Measurements from ENCODE around the gene GRK7.
A peak's percentile ranks its signal among the peaks of the same experiment; 100 is the strongest.

GRK7 gene

GRCh38 chr3:141793476-141794260 lies 30.5 kb downstream of the GRK7 start:
- Histone ChIP-seq H4K20me1 (ENCODE audit: insufficient read depth) (no peaks in the 10 kb centered on the region), H3K27ac (no peak overlapping the region), H3K79me2 (ENCODE audit: insufficient read depth, low read depth) (no peaks in the 10 kb centered on the region), H3K27me3 (ENCODE audit: insufficient read depth, low read depth) (no peaks in the 10 kb centered on the region), H3K4me2 (no peak overlapping the region), H3K4me1 (ENCODE audit: low read depth, poor library complexity, severe bottlenecking) (peaks cover 34% of the 10 kb centered on the region), H3K4me3 (IDR thresholded peaks at IDR 0.05; ENCODE audit: insufficient read depth, low read depth, low read length) (no peak overlapping the region), H2AFZ (ENCODE audit: low read depth) (no peak overlapping the region), H3K36me3 (ENCODE audit: insufficient read depth) (no peaks in the 10 kb centered on the region), H3K9ac (no peak overlapping the region)
- TF ChIP-seq CTCF (conservative IDR thresholded peaks at IDR 0.05; ENCODE audit: low read depth, low read length): no peak

GRCh38 chr3:141795276-141795675 lies 32.1 kb downstream of the GRK7 start:
- no peak overlapping the region for H3K9ac ChIP-seq
- TF ChIP-seq CTCF (conservative IDR thresholded peaks at IDR 0.05; ENCODE audit: low read depth, low read length): no peak
- peak overlapping the region; percentile 74 for H3K4me2 ChIP-seq
- peak overlapping the region; percentile 71; the same call in 1 of the 2 replicates for H2AFZ ChIP-seq (ENCODE audit: low read depth)
- no peaks in the 10 kb centered on the region for H3K36me3 ChIP-seq (ENCODE audit: insufficient read depth)
- no peak overlapping the region for H3K4me3 ChIP-seq (IDR thresholded peaks at IDR 0.05; ENCODE audit: insufficient read depth, low read depth, low read length)
- H3K27me3 ChIP-seq (ENCODE audit: insufficient read depth, low read depth): no peaks in the 10 kb centered on the region
- H4K20me1 ChIP-seq (ENCODE audit: insufficient read depth): no peaks in the 10 kb centered on the region
- H3K27ac ChIP-seq: peak overlapping the region; percentile 87
- H3K4me1 ChIP-seq (ENCODE audit: low read depth, poor library complexity, severe bottlenecking): peaks cover 34% of the 10 kb centered on the region
- H3K79me2 ChIP-seq (ENCODE audit: insufficient read depth, low read depth): no peaks in the 10 kb centered on the region

GRCh38 chr3:141795741-141796080 lies 32.5 kb downstream of the GRK7 start:
- Histone ChIP-seq H3K27me3 (ENCODE audit: insufficient read depth, low read depth) (no peaks in the 10 kb centered on the region), H3K36me3 (ENCODE audit: insufficient read depth) (no peaks in the 10 kb centered on the region), H3K9ac (peak overlapping the region; percentile 49; the same call in 1 of the 2 replicates), H2AFZ (ENCODE audit: low read depth) (peak overlapping the region; percentile 71), H3K4me2 (peak overlapping the region; percentile 74), H3K27ac (peak overlapping the region; percentile 87), H3K4me1 (ENCODE audit: low read depth, poor library complexity, severe bottlenecking) (peaks cover 34% of the 10 kb centered on the region), H3K79me2 (ENCODE audit: insufficient read depth, low read depth) (no peaks in the 10 kb centered on the region), H4K20me1 (ENCODE audit: insufficient read depth) (no peaks in the 10 kb centered on the region), H3K4me3 (IDR thresholded peaks at IDR 0.05; ENCODE audit: insufficient read depth, low read depth, low read length) (peak overlapping the region; percentile 80)
- no peak for TF ChIP-seq CTCF (conservative IDR thresholded peaks at IDR 0.05; ENCODE audit: low read depth, low read length)

- Histone ChIP-seq H3K4me2 (peak overlapping the region; percentile 74), H3K4me1 (ENCODE audit: low read depth, poor library complexity, severe bottlenecking) (peaks cover 34% of the 10 kb centered on the region), H2AFZ (ENCODE audit: low read depth) (peak overlapping the region; percentile 71), H3K9ac (peak overlapping the region; percentile 49), H3K36me3 (ENCODE audit: insufficient read depth) (no peaks in the 10 kb centered on the region), H3K79me2 (ENCODE audit: insufficient read depth, low read depth) (no peaks in the 10 kb centered on the region), H4K20me1 (ENCODE audit: insufficient read depth) (no peaks in the 10 kb centered on the region), H3K4me3 (IDR thresholded peaks at IDR 0.05; ENCODE audit: insufficient read depth, low read depth, low read length) (peak overlapping the region; percentile 80), H3K27me3 (ENCODE audit: insufficient read depth, low read depth) (no peaks in the 10 kb centered on the region), H3K27ac (peak overlapping the region; percentile 87)
- TF ChIP-seq CTCF (conservative IDR thresholded peaks at IDR 0.05; ENCODE audit: low read depth, low read length): no peak
These were observed 33.1 kb downstream of the GRK7 start for GRCh38 chr3:141796081-141796888.
